Suprapubic skin (tissue), 4 donors: ENCODE results near the gene COL23A1. TPM values are rescaled to one million over a fixed set of nuclear protein-coding genes. Genes with fewer than 3 reads are reported as not detected.
A peak's percentile ranks its signal among the peaks of the same experiment; 100 is the strongest.

Source experiments
- DNase-seq, 2 donors: peaks; one replicate each; pipeline ENCODE4 v3.0.0-alpha.2; 2019; ENCODE audit warnings: low spot score in 2 of 2
- H3K27ac ChIP-seq: fragments of 200-600 bp; sonication (generic); one replicate; pipeline ENCODE4 v1.5.1; 2019
- H3K27me3 ChIP-seq: fragments of 200-600 bp; sonication (generic); one replicate; pipeline ENCODE4 v1.5.1; 2019
- H3K36me3 ChIP-seq: fragments of 200-600 bp; sonication (generic); one replicate; pipeline ENCODE4 v1.5.1; 2019
- H3K4me1 ChIP-seq: fragments of 200-600 bp; sonication (generic); one replicate; pipeline ENCODE4 v1.5.1; 2019
- H3K4me3 ChIP-seq: fragments of 200-600 bp; sonication (generic); one replicate; pipeline ENCODE4 v1.5.1; 2019; ENCODE audit warnings: mild to moderate bottlenecking
- H3K9me3 ChIP-seq: fragments of 200-600 bp; sonication (generic); one replicate; pipeline ENCODE4 v1.5.1; 2019
- EP300 ChIP-seq: sonication (generic); formaldehyde crosslinking; IDR thresholded peaks from one replicate; pipeline ENCODE4 v1.6.1; 2017; ENCODE audit warnings: antibody characterized with exemption
- POLR2A ChIP-seq, 2 donors: fragments of 450-650 bp; IDR thresholded peaks; one replicate each; pipeline ENCODE4 v1.6.1; 2017; ENCODE audit warnings: antibody characterized with exemption in 2 of 2, mild to moderate bottlenecking in 2 of 2, moderate library complexity in 2 of 2
- POLR2AphosphoS5 ChIP-seq, 3 donors: sonication (generic); formaldehyde crosslinking; IDR thresholded peaks; one replicate each; pipeline ENCODE4 v1.6.1; 2017; ENCODE audit warnings: antibody characterized with exemption in 3 of 3
- WGBS: methylation state at CpG from one replicate; pipeline ENCODE4 v1.1.5; 2018; 5-methylcytosine and 5-hydroxymethylcytosine counted together
- total RNA-seq, 4 donors: library from RNA; depleted of rRNA; stranded (reverse); fragments of >200 nt; gene quantifications; one replicate each; pipeline ENCODE4 v1.1.0, GENCODE V29; 2016
- TF ChIP-seq, protein P1 (sequence below), 2 donors: fragments of 200-600 bp in 1 of 2; fragments of 450-650 bp in 1 of 2; sonication (generic) in 1 of 2; IDR thresholded peaks; one replicate each; pipeline ENCODE4 v1.5.1; 2016 to 2019; ENCODE audit warnings: antibody characterized with exemption in 2 of 2, mild to moderate bottlenecking in 1 of 2, moderate library complexity in 1 of 2

Gene COL23A1
- total RNA-seq, 4 donors from 2014 or later, result 1.6 to 4.4 (median 3.4) TPM

DNA sequence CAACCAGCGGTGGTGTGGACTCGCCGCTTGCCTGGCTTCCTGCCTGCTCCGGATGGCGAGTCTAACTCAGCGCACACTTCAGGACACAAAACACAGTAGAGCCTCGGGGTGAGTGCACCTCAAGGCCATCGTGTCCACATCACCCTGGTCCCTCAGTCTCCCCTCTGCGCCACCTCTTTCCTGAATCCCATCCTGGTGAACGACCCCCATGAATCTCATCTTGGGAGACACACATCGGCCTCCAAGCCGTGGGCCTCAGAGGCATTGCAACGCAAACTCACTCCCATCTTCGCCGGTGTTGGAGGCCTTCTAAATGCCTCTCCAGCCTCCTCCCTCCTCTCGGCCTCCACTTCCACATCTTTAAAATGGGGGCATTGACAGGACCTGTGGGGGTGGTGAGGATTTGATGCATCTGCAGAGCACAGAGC, 124.3 kb downstream of the COL23A1 start:
- DNase-seq, result peak; percentile 55 to 76
- Histone ChIP-seq H3K4me3 (no peak overlapping the region), H3K9me3 (no peaks in the 10 kb centered on the region), H3K27me3 (no peaks in the 10 kb centered on the region), H3K27ac (no peak overlapping the region), H3K36me3 (no peaks in the 10 kb centered on the region), H3K4me1 (peaks cover 25% of the 10 kb centered on the region)
- WGBS, result 97% methylated on average over 16 of the region's 16 CpGs
- TF ChIP-seq EP300 (no peak), POLR2A (IDR thresholded peaks at IDR 0.05) (no peak), POLR2AphosphoS5 (IDR thresholded peaks at IDR 0.05) (no peak)
- TF ChIP-seq, protein P1, sequence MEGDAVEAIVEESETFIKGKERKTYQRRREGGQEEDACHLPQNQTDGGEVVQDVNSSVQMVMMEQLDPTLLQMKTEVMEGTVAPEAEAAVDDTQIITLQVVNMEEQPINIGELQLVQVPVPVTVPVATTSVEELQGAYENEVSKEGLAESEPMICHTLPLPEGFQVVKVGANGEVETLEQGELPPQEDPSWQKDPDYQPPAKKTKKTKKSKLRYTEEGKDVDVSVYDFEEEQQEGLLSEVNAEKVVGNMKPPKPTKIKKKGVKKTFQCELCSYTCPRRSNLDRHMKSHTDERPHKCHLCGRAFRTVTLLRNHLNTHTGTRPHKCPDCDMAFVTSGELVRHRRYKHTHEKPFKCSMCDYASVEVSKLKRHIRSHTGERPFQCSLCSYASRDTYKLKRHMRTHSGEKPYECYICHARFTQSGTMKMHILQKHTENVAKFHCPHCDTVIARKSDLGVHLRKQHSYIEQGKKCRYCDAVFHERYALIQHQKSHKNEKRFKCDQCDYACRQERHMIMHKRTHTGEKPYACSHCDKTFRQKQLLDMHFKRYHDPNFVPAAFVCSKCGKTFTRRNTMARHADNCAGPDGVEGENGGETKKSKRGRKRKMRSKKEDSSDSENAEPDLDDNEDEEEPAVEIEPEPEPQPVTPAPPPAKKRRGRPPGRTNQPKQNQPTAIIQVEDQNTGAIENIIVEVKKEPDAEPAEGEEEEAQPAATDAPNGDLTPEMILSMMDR (IDR thresholded peaks at IDR 0.05), result no peak

GRCh38 chr5:178465228-178465860, 124.8 kb downstream of the COL23A1 start:
- DNase-seq, result peak in 1 of 2 donors; percentile 50
- peaks cover 28% of the 10 kb centered on the region for H3K4me1 ChIP-seq
- H3K4me3 ChIP-seq, result no peak overlapping the region
- no peaks in the 10 kb centered on the region for H3K27me3 ChIP-seq
- TF ChIP-seq POLR2AphosphoS5 (IDR thresholded peaks at IDR 0.05) (no peak), EP300 (no peak), POLR2A (IDR thresholded peaks at IDR 0.05) (no peak)
- TF ChIP-seq, protein P1 (IDR thresholded peaks at IDR 0.05), result no peak
- WGBS, result 88% methylated on average over 18 of the region's 19 CpGs
- no peaks in the 10 kb centered on the region for H3K9me3 ChIP-seq
- no peak overlapping the region for H3K27ac ChIP-seq
- no peaks in the 10 kb centered on the region for H3K36me3 ChIP-seq

DNA sequence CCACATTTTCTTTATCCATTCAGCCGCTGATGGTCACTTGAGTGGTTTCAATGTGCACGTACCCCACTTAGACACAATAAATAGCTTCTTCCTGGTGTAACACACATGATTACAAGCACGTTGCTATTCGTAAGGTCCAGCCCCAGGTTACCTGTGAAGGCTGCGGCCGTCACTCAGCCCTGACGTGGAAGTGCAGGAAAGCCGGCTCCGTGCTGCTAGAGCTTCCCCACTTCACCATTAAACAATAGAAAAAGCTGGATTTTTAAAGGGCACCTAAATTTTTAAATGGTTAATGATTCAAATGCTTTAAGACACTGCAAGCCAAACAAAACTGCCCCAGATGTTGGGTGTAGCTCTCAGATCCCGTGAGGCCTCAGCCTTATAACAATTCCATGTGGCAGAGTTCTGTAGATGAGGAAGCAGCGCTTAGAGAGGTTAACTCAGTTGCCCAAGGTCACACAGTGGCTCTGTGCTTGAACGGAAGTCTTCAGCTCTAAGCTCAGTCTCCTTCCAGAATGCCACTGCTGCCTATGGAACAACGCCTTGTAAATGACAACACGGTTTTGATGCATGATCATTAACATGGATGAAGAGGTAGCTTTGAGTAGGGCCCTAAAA, 125.7 kb downstream of the COL23A1 start:
- Histone ChIP-seq H3K27ac (no peak overlapping the region), H3K4me3 (no peak overlapping the region), H3K27me3 (no peaks in the 10 kb centered on the region), H3K9me3 (no peaks in the 10 kb centered on the region), H3K4me1 (peaks cover 28% of the 10 kb centered on the region), H3K36me3 (no peaks in the 10 kb centered on the region)
- peak in 1 of 2 donors; percentile 20 for DNase-seq
- no peak for TF ChIP-seq POLR2AphosphoS5 (IDR thresholded peaks at IDR 0.05)
- no peak for TF ChIP-seq EP300
- TF ChIP-seq, protein P1 (IDR thresholded peaks at IDR 0.05), result no peak
- TF ChIP-seq POLR2A (IDR thresholded peaks at IDR 0.05), result no peak
- 85% methylated on average over 14 of the region's 14 CpGs for WGBS

DNA sequence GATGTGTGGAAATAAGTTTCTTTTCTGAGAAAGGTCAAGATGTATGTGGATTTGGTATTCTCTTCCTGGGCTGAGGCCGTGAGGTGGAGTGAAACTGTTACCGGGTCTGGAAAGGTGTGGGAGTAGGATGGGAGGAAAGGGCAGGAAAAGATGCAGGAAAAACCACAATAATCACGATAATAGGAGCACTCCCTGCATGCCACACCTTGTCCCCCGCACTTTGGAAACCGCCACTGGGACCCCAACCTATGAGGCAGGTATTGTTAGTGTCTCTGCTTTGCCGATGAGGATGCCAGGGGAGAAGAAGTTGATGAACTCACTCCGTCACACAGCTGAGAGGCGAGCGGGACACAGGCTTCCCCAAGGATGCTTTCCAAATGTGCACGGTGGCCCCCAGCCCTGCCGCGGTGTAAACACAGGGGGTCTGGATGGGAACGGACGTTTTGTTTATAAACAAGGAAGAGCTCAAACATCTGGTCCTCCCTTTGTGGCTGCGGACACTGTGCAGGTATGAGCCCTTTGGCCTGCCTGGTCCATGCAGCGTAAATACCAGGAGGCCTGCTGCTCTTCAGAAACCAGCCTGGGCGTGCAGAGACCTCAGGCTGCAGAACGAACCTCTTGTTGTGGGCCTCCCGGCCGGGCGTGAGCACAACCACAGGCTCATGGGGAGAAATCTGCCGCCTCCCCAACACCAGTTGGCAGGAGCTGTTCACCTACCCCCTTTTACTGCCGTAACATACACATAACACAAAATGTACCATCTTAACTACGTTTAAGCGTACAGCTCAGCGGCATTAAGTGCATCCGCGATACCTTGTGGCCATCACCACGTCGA, 126.7 kb downstream of the COL23A1 start:
- no peaks in the 10 kb centered on the region for H3K9me3 ChIP-seq
- peaks cover 25% of the 10 kb centered on the region for H3K4me1 ChIP-seq
- no peak for TF ChIP-seq EP300
- TF ChIP-seq, protein P1 (IDR thresholded peaks at IDR 0.05), result no peak
- no peak for TF ChIP-seq POLR2A (IDR thresholded peaks at IDR 0.05)
- TF ChIP-seq POLR2AphosphoS5 (IDR thresholded peaks at IDR 0.05), result no peak
- H3K4me3 ChIP-seq, result no peak overlapping the region
- H3K36me3 ChIP-seq, result no peaks in the 10 kb centered on the region
- no peaks in the 10 kb centered on the region for H3K27me3 ChIP-seq
- DNase-seq, result peak in 1 of 2 donors; percentile 43
- H3K27ac ChIP-seq, result no peak overlapping the region
- 84% methylated on average over 19 of the region's 30 CpGs for WGBS

DNA sequence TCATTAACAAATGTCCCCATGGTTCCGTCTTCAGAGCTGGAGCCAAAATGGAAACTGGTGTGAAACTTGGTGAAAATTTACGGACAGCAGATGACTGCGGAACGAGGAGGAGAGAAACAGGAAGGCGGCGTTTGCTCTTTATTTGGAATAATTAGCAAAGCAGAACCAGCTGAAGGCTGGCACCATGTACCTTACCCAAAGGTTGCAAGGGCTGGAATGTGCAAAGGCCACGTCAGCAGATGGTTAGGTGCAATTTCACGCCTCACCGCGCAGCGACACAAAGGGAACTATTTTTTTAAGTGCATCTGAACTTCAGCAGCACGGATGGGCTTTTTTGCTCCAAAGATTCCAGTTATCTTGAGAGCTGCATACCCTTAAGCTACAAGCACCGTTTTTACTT, 127.4 kb downstream of the COL23A1 start:
- Histone ChIP-seq H3K9me3 (no peaks in the 10 kb centered on the region), H3K36me3 (no peaks in the 10 kb centered on the region), H3K4me1 (peaks cover 18% of the 10 kb centered on the region), H3K27me3 (no peaks in the 10 kb centered on the region), H3K27ac (no peak overlapping the region), H3K4me3 (no peak overlapping the region)
- TF ChIP-seq, protein P1 (IDR thresholded peaks at IDR 0.05), result no peak
- TF ChIP-seq EP300, result no peak
- no peak for TF ChIP-seq POLR2A (IDR thresholded peaks at IDR 0.05)
- no peak for TF ChIP-seq POLR2AphosphoS5 (IDR thresholded peaks at IDR 0.05)
- DNase-seq, result peak in 1 of 2 donors; percentile 38
- 76% methylated on average over 13 of the region's 13 CpGs for WGBS
